GM19452 (cell line): Measurements from ENCODE around the gene ENTPD3.
"Not testable (repeated sequence)": the region's sequence is repeated elsewhere in the genome, so short reads cannot be mapped to it uniquely, and the experiment has no call there.

Experiments
- ATAC-seq: cut with Tn5 transposase; IDR thresholded peaks from one replicate; pipeline ENCODE4 v1.9.1; 2021; ENCODE audit not compliant: unreplicated experiment

The ENTPD3 gene

GRCh38 chr3:40458473-40458872 lies 71.5 kb downstream of the ENTPD3 start:
- ATAC-seq, result no peak

- ATAC-seq, result not testable (repeated sequence)
Observed at GRCh38 chr3:40460481-40460880, 73.5 kb downstream of the ENTPD3 start.

GRCh38 chr3:40461161-40461560 lies 74.2 kb downstream of the ENTPD3 start:
- ATAC-seq, result no peak

GRCh38 chr3:40462838-40463237 lies 75.9 kb downstream of the ENTPD3 start:
- not testable (repeated sequence) for ATAC-seq

DNA sequence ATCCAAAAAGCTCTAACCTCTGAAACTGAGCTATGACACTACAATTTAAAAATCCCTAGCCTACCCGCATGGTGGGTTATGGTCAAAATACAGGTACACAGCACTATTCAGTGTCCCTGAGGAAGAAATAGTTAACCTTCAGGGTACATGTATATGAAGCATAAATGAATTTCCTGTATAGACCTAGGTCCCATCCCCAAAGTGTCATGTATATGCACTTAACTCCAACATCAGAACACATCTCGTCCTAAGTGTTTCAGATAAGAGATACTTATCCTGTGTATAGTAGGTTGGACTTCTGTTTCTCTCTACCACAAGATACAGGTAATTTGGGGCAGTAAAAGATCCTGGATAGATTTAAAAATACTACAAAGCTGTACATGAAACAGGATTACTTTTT lies 76.6 kb downstream of the ENTPD3 start:
- ATAC-seq, result no peak

- no peak for ATAC-seq
Observed at GRCh38 chr3:40464339-40465110, 77.5 kb downstream of the ENTPD3 start.

DNA sequence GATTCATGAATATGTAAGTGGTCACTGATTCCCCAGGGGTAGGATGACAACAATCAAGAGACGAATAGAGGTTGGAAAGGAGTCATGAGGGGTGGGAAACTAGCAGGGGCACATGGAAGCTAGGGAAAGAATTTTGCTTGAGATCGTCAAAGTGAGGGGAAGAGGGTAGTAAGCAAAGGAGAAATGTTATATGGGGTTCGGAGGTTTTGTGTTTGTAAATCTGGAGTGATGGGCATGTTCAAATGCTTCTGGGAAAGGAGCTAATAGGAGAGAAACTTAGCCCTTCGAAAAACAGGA lies 78.1 kb downstream of the ENTPD3 start:
- ATAC-seq, result no peak

DNA sequence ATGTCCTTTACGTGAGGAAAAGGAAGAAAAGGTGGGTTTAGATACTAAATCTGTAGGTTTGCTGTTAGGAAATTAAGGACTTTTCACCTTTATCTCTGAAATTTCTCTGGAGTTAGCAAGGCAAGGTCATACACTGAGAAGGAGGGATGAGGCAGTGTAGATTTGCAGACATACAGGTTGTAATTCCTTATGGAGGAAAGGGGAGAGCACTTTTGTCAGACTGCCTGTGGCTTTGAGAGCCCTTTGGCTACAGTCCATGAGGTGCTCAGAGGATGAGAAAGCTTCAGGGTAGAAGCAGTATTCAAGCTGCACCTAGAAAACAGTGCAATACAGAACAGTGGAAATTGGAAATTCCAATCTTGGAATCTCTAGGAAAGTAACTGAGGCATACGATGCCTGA lies 78.5 kb downstream of the ENTPD3 start:
- no peak for ATAC-seq

GRCh38 chr3:40468018-40468417 lies 81.0 kb downstream of the ENTPD3 start:
- no peak for ATAC-seq

DNA sequence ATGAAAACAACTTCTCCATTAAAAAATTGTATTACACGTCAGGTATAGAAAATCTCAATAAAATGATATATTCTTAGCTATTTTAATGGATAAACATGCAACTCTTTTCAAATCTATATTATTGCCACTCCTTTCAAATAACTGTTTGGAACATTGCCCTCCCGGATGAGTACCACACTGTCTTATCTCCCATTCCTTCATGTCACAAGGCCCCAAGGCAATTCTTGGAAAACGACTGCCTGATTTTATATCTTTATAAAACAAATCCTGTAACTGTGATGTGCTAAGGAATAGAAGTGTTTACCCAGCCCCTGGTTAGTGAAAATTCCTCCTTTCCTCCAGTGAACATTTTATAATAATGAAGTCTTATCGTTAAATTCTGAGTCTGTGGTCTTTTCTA lies 83.7 kb downstream of the ENTPD3 start:
- ATAC-seq, result no peak

DNA sequence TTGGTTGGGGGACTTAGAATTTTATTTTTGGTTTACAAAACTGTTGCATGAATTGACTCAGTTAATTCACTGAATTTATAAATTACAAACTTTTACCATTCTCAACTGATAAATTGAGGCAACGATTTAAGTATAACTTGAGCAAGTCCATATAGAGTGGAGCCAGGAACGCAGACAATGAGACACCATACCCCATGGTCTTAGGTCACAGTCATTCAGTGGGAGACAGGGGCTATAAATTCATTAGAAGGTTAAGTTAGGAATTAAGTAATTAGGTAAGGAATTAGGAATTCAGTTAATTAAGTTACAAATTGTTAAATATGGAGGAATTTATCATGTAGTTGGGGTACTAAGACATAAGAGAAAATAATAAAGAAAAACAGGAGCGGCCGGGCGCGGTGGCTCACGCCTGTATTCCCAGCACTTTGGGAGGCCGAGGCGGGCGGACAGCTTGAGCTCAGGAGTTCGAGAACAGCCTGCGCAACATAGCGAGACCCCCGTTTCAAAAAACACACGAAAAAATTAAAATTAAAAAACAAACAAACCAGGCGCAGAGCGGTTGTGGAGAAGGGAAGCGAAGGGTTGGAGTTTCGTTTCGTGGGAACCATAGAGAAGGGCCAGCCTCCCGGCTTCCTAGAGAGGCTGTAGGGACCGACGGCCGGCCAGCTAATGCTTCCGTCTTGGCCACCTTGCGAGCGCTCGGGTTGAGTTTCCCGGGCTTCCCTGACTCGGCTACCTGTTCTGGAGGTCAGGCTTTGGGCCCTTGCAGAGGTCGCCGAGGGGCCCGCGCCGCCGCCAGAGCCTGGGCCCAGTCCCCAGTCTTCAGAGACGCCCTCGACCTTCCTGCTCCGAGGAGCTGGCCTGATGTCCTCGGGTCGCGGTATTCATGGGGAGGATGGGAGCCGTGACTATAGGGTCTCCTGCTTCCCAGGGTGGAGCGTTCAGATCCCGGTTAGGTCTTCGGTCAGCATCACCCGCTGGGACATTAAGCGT lies 89.8 kb downstream of the ENTPD3 start, which contains the start of gene ZNF619:
TSS of gene ZNF619 (plus strand) at position 645 of the 993 bp plus-strand sequence. CDS start 858 bp downstream, outside the sequence.
- peak; percentile 85 for ATAC-seq

DNA sequence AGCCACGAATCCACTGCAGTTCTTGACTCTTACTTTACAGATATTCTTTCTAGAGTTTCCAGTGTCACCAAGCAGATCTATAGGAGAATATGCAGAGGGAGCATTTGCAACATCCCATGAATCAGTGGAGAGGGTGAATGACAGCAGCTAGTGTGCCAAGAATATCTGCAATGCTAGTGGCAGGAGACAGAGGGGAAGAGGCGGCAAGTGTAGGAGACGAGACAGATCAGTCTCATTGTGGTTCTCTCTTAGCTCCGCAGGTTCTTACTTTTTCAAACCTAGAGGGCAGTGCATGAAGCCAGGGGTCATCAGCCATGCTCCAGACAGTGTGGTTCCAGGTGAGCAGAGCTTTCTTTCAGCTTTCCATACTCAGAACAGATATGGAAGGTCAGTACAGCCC lies 90.7 kb downstream of the ENTPD3 start:
- ATAC-seq, result no peak
